GM23338 (cell line): Measurements from ENCODE around the gene BCAR3. TPM values are rescaled to one million over a fixed set of nuclear protein-coding genes. Genes with fewer than 3 reads are reported as not detected.

Experiments
- ATAC-seq: fragments of 200-7000 bp; cut with Tn5 transposase; 3 replicates; pipeline ENCODE4 v1.9.1; 2020
- DNase-seq: peaks from one replicate; pipeline ENCODE4 v3.0.0-alpha.2; 2015; ENCODE audit warnings: low spot score
- H2AFZ ChIP-seq: fragments of 200-600 bp; sonication (generic); 2 replicates; pipeline ENCODE4 v1.8.0; 2016; ENCODE audit warnings: antibody characterized with exemption, mild to moderate bottlenecking, moderate library complexity
- H3F3A ChIP-seq: fragments of 200-600 bp; sonication (generic); replicated peaks from 2 replicates; pipeline ENCODE4 v1.8.0; 2017; ENCODE audit warnings: antibody characterized with exemption, mixed run types, low read depth
- H3K27ac ChIP-seq: fragments of 200-600 bp; sonication (generic); 2 replicates; pipeline ENCODE4 v1.6.1; 2016; ENCODE audit warnings: low read depth
- H3K27me3 ChIP-seq: fragments of 200-600 bp; sonication (generic); 2 replicates; pipeline ENCODE4 v1.8.0; 2016; ENCODE audit warnings: mild to moderate bottlenecking, mixed run types, moderate library complexity; ENCODE audit not compliant: insufficient read depth
- H3K36me3 ChIP-seq: fragments of 200-600 bp; sonication (generic); 2 replicates; pipeline ENCODE4 v1.8.0; 2016; ENCODE audit warnings: mild to moderate bottlenecking; ENCODE audit not compliant: insufficient read depth
- H3K4me1 ChIP-seq: fragments of 200-600 bp; sonication (generic); 2 replicates; pipeline ENCODE4 v1.8.0; 2016; ENCODE audit warnings: mild to moderate bottlenecking, moderate library complexity; ENCODE audit not compliant: insufficient read depth
- H3K4me2 ChIP-seq: fragments of 200-600 bp; sonication (generic); 2 replicates; pipeline ENCODE4 v1.7.1; 2017; ENCODE audit warnings: mixed run types
- H3K4me3 ChIP-seq: fragments of 200-600 bp; sonication (generic); 2 replicates; pipeline ENCODE4 v1.6.1; 2016; ENCODE audit warnings: mixed run types
- H3K79me2 ChIP-seq: fragments of 200-600 bp; sonication (generic); replicated peaks from 2 replicates; pipeline ENCODE4 v1.8.0; 2017; ENCODE audit warnings: mild to moderate bottlenecking; ENCODE audit not compliant: insufficient read depth
- H3K9me2 ChIP-seq: fragments of 200-600 bp; sonication (generic); 2 replicates; pipeline ENCODE4 v1.8.0; 2017; ENCODE audit not compliant: insufficient read depth
- H4K20me1 ChIP-seq: fragments of 200-600 bp; sonication (generic); replicated peaks from 2 replicates; pipeline ENCODE4 v1.8.0; 2017; ENCODE audit warnings: mild to moderate bottlenecking; ENCODE audit not compliant: insufficient read depth
- H3K27ac Mint-ChIP-seq: 2 replicates; pipeline ENCODE4 v1.8.0; 2020; ENCODE audit warnings: inconsistent platforms, mild to moderate bottlenecking, moderate library complexity, mixed read lengths
- H3K27me3 Mint-ChIP-seq: 3 replicates; pipeline ENCODE4 v1.8.0; 2022; ENCODE audit warnings: low read depth, mild to moderate bottlenecking, moderate library complexity, mixed read lengths, inconsistent platforms; ENCODE audit not compliant: insufficient read depth, poor library complexity
- H3K36me3 Mint-ChIP-seq: 3 replicates; pipeline ENCODE4 v1.8.0; 2021; ENCODE audit warnings: low read depth, mild to moderate bottlenecking, inconsistent platforms, moderate library complexity, mixed read lengths
- H3K4me1 Mint-ChIP-seq: 3 replicates; pipeline ENCODE4 v1.8.0; 2020; ENCODE audit warnings: mild to moderate bottlenecking, inconsistent platforms, mixed read lengths
- H3K4me3 Mint-ChIP-seq: 3 replicates; pipeline ENCODE4 v1.8.0; 2021; ENCODE audit warnings: moderate library complexity, mild to moderate bottlenecking, inconsistent platforms, mixed read lengths
- H3K9me3 Mint-ChIP-seq: 3 replicates; pipeline ENCODE4 v1.8.0; 2020; ENCODE audit warnings: moderate library complexity, mild to moderate bottlenecking, inconsistent platforms, mixed read lengths
- CREB1 ChIP-seq: fragments of 250-450 bp; sonication (Bioruptor Pico); IDR thresholded peaks from 2 replicates; pipeline ENCODE4 v1.5.0; 2020; ENCODE audit warnings: low read depth, mild to moderate bottlenecking, moderate library complexity
- EZH2phosphoT487 ChIP-seq: fragments of 200-600 bp; sonication (generic); IDR thresholded peaks from one replicate; pipeline ENCODE4 v1.8.1; 2018; ENCODE audit warnings: antibody characterized with exemption; ENCODE audit not compliant: unreplicated experiment
- NANOG ChIP-seq: IDR thresholded peaks from 2 replicates; pipeline ENCODE4 v1.6.1; 2016; ENCODE audit warnings: antibody characterized with exemption, borderline replicate concordance
- POLR2AphosphoS5 ChIP-seq: IDR thresholded peaks from 2 replicates; pipeline ENCODE4 v1.6.1; 2016; ENCODE audit warnings: antibody characterized with exemption, low read depth
- STAT1 ChIP-seq: IDR thresholded peaks from one replicate; pipeline ENCODE4 v1.6.1; 2016; ENCODE audit warnings: antibody characterized with exemption; ENCODE audit not compliant: unreplicated experiment
- polyA plus RNA-seq: library from polyadenylated mRNA; unstranded; fragments of >200 nt; fragmentation: Nextera tagmentation; extraction: Ambion mirVana; gene quantifications from 2 replicates; pipeline ENCODE4 v1.2.1, GENCODE V29; 2016
- total RNA-seq: library from RNA; depleted of rRNA; stranded (reverse); fragments of >200 nt; shearing (Covaris generic); gene quantifications from 2 replicates; pipeline ENCODE4 v1.2.3, GENCODE V29; 2014
- TF ChIP-seq, protein P1 (sequence below): IDR thresholded peaks from one replicate; pipeline ENCODE4 v1.6.1; 2018; ENCODE audit warnings: antibody characterized with exemption; ENCODE audit not compliant: unreplicated experiment

BCAR3 gene
- total and polyA plus RNA-seq, 2 experiments from 2014 or later: 5.5 to 9.7 TPM

GRCh38 chr1:93686504-93687250 lies 5.0 kb upstream of the BCAR3 start (continued):
- TF ChIP-seq, protein P1, sequence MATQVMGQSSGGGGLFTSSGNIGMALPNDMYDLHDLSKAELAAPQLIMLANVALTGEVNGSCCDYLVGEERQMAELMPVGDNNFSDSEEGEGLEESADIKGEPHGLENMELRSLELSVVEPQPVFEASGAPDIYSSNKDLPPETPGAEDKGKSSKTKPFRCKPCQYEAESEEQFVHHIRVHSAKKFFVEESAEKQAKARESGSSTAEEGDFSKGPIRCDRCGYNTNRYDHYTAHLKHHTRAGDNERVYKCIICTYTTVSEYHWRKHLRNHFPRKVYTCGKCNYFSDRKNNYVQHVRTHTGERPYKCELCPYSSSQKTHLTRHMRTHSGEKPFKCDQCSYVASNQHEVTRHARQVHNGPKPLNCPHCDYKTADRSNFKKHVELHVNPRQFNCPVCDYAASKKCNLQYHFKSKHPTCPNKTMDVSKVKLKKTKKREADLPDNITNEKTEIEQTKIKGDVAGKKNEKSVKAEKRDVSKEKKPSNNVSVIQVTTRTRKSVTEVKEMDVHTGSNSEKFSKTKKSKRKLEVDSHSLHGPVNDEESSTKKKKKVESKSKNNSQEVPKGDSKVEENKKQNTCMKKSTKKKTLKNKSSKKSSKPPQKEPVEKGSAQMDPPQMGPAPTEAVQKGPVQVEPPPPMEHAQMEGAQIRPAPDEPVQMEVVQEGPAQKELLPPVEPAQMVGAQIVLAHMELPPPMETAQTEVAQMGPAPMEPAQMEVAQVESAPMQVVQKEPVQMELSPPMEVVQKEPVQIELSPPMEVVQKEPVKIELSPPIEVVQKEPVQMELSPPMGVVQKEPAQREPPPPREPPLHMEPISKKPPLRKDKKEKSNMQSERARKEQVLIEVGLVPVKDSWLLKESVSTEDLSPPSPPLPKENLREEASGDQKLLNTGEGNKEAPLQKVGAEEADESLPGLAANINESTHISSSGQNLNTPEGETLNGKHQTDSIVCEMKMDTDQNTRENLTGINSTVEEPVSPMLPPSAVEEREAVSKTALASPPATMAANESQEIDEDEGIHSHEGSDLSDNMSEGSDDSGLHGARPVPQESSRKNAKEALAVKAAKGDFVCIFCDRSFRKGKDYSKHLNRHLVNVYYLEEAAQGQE: no peak
- TF ChIP-seq NANOG (no peak), EZH2phosphoT487 (no peak), POLR2AphosphoS5 (no peak)

- H2AFZ ChIP-seq: no peak overlapping the region
- H3K27me3 ChIP-seq: peaks cover 17% of the 10 kb centered on the region
- no peak overlapping the region for H3K27ac ChIP-seq
- ATAC-seq: no peak
- no peaks in the 10 kb centered on the region for H3K36me3 ChIP-seq
- no peaks in the 10 kb centered on the region for H3K9me3 Mint-ChIP-seq
- H3K4me3 Mint-ChIP-seq: no peak overlapping the region
- H3F3A ChIP-seq: 0 out of 2 replicates have a peak, but pooled peaks cover 3% of the 10 kb centered on the region
- H3K36me3 Mint-ChIP-seq: no peaks in the 10 kb centered on the region; the same call in 2 of the 3 replicates
- TF ChIP-seq POLR2AphosphoS5: no peak
- no peak for TF ChIP-seq STAT1
- TF ChIP-seq NANOG: no peak
- TF ChIP-seq CREB1 (CRISPR knock-in tag): no peak
- H4K20me1 ChIP-seq: no peaks in the 10 kb centered on the region
- DNase-seq: no peak
- peaks cover 19% of the 10 kb centered on the region for H3K27me3 Mint-ChIP-seq
- H3K9me2 ChIP-seq: no peaks in the 10 kb centered on the region
- H3K4me3 ChIP-seq: no peak overlapping the region
- peaks cover 17% of the 10 kb centered on the region for H3K4me1 Mint-ChIP-seq
- H3K27ac Mint-ChIP-seq: no peak overlapping the region
- H3K79me2 ChIP-seq: no peaks in the 10 kb centered on the region
- H3K4me2 ChIP-seq: no peak overlapping the region
- peaks cover 21% of the 10 kb centered on the region for H3K4me1 ChIP-seq
Measured at GRCh38 chr1:93685918-93686317, 4.3 kb upstream of the BCAR3 start.

- H3K79me2 ChIP-seq: peaks cover 12% of the 10 kb centered on the region
- ATAC-seq: no peak
- H3K4me3 ChIP-seq: no peak overlapping the region
- H4K20me1 ChIP-seq: no peaks in the 10 kb centered on the region
- peaks cover 21% of the 10 kb centered on the region for H3K27me3 Mint-ChIP-seq
- no peak overlapping the region for H3K4me2 ChIP-seq
- no peaks in the 10 kb centered on the region for H3K36me3 ChIP-seq
- peaks cover 15% of the 10 kb centered on the region; the same call in 2 of the 3 replicates for H3K4me1 Mint-ChIP-seq
- no peak overlapping the region for H3K27ac ChIP-seq
- H3K9me3 Mint-ChIP-seq: no peaks in the 10 kb centered on the region
- H3K27ac Mint-ChIP-seq: no peak overlapping the region
- H3F3A ChIP-seq: 0 out of 2 replicates have a peak, but pooled peaks cover 3% of the 10 kb centered on the region
- H2AFZ ChIP-seq: no peak overlapping the region
- no peak overlapping the region for H3K4me3 Mint-ChIP-seq
- H3K36me3 Mint-ChIP-seq: no peaks in the 10 kb centered on the region; the same call in 2 of the 3 replicates
- H3K9me2 ChIP-seq: no peaks in the 10 kb centered on the region
- peaks cover 11% of the 10 kb centered on the region for H3K4me1 ChIP-seq
- TF ChIP-seq STAT1: no peak
- DNase-seq: no peak
- peaks cover 30% of the 10 kb centered on the region for H3K27me3 ChIP-seq
Measured at GRCh38 chr1:93683234-93683633, 1.6 kb upstream of the BCAR3 start.
